Measurements from ENCODE around the gene FGGY. TPM values are rescaled to one million over a fixed set of nuclear protein-coding genes. Genes with fewer than 3 reads are reported as not detected.
A peak's percentile ranks its signal among the peaks of the same experiment; 100 is the strongest.

Gene FGGY
- total RNA-seq, 1 donor from 2014 or later: 27.8 TPM

GRCh38 chr1:59384443-59384842 is 87.5 kb downstream of the FGGY start:
- DNase-seq (ENCODE audit: low read depth): no peak

DNA sequence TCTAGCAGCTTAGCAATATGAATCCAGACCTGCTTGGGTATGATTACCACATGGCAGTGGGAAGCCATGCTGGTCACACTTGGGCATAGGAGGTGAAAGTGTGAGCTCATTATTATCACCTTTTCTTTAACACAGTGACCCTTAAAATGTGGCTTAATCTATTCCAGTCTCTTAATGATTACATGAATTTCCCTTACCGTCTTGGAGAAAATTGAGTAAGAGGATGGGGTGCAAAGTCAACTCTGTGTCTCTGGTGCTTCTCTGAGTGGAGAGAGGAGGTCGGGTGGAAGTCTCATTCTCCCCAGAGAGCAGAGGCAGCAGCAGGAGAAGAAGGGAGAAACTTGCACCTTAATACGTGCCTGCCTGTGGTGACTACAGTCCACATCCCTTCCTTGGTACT is 91.3 kb downstream of the FGGY start:
- peak; percentile 34 for DNase-seq (ENCODE audit: low read depth)

GRCh38 chr1:59389847-59390246 is 93.0 kb downstream of the FGGY start:
- DNase-seq (ENCODE audit: low read depth): no peak

- no peak for DNase-seq (ENCODE audit: low read depth)
Observed at GRCh38 chr1:59390307-59390706, 93.4 kb downstream of the FGGY start.

- DNase-seq (ENCODE audit: low read depth): no peak
Observed at GRCh38 chr1:59391212-59392179, 94.6 kb downstream of the FGGY start.

DNA sequence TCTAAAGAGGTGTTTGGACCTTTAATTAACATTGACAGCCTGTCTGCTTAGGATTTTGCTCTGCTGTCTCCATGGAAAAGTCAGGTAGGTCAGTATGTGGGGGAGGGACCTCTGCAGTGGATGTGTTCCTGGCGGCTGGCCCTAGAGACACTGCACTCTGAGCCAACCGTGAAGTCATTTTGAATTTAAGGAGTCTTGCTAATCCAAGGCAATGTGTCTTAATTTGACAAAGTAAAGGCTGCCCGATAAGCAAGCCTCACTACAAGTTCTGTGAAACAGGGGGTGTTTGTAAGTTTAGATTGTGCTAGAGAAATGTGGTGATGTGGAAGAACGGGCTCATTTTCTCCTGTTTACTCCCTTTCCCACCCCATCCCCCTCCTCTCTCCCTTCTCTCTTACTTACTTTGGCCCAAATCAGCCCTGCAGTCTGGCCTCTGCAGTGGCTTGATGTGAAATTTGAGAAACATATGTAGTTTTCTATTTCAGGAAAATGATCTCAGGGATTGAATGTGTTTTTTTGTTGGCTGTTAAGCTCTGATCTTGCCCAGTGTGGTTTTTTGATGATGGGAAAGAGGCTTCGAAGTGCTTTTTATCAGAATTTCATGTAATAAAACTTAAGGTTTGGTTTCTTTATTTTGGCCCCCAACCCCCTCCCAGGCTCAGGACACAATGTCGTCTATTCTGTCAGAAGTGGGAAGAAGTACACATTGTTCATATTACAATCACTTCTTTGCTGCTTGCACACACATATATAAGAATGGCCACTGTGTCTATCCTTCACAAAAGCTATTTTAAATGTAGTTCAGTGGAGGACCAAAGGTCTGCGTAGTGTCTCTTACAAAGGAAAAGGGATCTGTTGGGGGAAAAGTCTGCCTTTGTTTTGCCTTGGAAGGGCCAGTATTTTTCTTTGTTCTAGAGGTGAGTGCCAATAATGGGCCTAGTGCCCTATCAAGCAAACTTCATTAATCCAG is 96.6 kb downstream of the FGGY start:
- peak; percentile 62 for DNase-seq (ENCODE audit: low read depth)

DNA sequence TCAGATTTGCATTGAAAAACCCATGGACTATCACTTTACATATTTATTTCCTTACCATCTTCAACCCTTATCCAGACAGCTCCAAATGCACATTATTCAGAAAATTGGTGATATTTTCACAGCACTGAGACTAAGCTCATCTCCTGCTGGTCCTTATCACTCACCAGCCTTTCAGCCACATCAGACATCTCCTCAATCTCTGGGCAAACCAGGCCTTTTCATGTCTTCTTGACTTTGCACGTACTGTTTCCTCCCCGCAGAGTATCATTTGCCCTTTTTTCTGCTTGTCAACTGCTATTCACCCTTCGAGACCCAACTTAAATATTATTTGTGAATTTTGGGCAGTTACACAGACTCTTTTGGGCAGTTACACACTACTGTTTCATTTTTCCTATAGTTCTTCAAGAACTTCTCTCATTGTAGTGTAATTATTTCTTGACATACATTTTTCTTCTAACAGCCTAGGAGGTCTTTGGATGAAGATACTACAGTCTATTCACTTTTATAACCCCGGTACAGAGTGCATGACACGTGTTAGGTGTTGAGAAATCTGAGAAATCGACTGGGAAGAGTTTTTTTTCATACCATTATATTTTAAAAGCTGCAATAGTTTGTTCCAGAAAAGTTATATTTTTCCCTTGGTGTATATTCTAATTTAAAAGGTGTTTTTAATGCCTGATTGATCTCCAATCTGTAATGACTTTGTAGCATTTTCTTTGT is 98.0 kb downstream of the FGGY start:
- DNase-seq (ENCODE audit: low read depth): no peak

DNA sequence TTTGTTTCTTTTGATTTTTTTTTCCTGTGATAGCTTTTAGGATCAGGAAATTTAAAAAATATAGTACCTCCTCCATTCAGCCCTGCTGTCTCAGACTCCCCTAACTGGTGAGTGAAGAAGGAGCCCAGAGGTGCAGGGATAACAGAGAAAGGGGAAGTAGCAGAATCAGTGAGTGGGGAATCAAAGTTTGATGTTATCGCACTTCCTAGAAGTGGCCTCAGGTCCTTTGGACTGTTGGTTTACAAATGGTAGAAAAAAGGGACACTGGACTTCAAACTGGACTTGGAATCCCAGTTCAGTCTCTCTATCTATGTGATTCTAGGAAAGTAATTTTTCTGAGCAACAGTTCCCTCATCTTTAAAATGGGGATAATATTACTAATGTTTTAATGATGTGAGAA is 99.5 kb downstream of the FGGY start:
- DNase-seq (ENCODE audit: low read depth): no peak

GRCh38 chr1:59397139-59397858 is 100.4 kb downstream of the FGGY start:
- no peak for DNase-seq (ENCODE audit: low read depth)

DNA sequence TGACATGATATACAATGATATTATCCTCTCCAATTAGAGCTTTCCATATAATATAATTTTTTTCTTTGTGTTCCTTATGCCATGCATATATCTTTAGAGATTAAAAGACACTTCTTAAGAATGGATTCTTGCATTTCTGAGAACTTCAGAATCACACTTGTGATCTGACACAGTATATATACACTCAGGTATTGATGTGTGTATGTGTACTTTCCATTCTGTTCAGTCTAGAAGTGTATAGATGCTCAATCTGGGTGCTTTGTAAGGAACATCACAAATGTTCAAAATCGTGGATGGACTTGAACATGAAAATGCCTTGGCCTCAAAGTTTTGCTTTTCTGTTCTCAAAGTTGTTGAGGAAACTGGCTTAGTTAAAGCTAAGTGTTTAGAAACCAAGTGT is 102.7 kb downstream of the FGGY start:
- DNase-seq (ENCODE audit: low read depth): no peak

GRCh38 chr1:59401581-59401980 is 104.7 kb downstream of the FGGY start:
- peak; percentile 23 for DNase-seq (ENCODE audit: low read depth)

- peak; percentile 9 for DNase-seq (ENCODE audit: low read depth)
Observed at GRCh38 chr1:59404796-59405195, 107.9 kb downstream of the FGGY start.

- DNase-seq (ENCODE audit: low read depth): no peak
Observed at GRCh38 chr1:59406437-59407164, 109.7 kb downstream of the FGGY start.

GRCh38 chr1:59408608-59409240 is 111.8 kb downstream of the FGGY start:
- no peak for DNase-seq (ENCODE audit: low read depth)

- no peak for DNase-seq (ENCODE audit: low read depth)
Observed at GRCh38 chr1:59409549-59409948, 112.7 kb downstream of the FGGY start.

GRCh38 chr1:59409986-59410385 is 113.1 kb downstream of the FGGY start:
- no peak for DNase-seq (ENCODE audit: low read depth)

GRCh38 chr1:59410457-59410856 is 113.6 kb downstream of the FGGY start:
- no peak for DNase-seq (ENCODE audit: low read depth)

- no peak for DNase-seq (ENCODE audit: low read depth)
Observed at GRCh38 chr1:59411147-59411546, 114.3 kb downstream of the FGGY start.

DNA sequence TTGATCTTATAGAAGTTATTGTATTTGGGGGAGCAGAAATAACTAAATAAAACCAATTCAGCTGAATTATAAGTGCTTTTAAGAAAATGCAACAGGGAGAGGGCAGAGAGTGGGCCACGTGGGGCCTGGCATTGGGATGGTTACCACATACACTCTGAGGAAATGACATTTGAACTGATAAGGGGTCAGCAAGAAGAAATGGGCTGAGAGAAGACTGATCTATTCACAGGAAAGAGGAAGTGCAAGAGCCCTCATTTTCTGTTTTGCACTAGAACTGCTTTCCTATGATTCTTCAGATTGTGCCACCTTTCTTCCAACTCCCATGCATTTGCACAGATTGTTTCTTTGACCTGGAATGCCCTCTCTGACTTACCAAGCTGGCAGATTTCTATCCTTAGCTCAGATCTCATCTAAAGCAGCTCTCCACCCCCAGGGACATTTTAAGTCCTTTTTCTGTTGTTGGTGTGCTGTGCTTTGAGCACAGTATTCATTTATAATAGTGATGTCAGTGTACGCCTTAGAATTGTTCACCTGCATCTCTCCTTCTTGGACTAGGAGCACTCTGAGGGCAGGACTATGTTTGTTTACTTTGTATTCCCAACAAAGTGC is 115.9 kb downstream of the FGGY start:
- no peak for DNase-seq (ENCODE audit: low read depth)
